8988T (cell line): ENCODE results near the gene PANK2.
"Not testable (repeated sequence)": the region's sequence is repeated elsewhere in the genome, so short reads cannot be mapped to it uniquely, and the experiment has no call there.

Experiments
- DNase-seq: peaks from one replicate; pipeline ENCODE4 v3.0.0; 2011

The PANK2 gene

GRCh38 chr20:3901706-3902440, 12.7 kb downstream of the PANK2 start:
- DNase-seq, result no peak

GRCh38 chr20:3902446-3902845, 13.3 kb downstream of the PANK2 start:
- no peak for DNase-seq

- no peak for DNase-seq
Measured at GRCh38 chr20:3904224-3904623, 15.0 kb downstream of the PANK2 start.

DNA sequence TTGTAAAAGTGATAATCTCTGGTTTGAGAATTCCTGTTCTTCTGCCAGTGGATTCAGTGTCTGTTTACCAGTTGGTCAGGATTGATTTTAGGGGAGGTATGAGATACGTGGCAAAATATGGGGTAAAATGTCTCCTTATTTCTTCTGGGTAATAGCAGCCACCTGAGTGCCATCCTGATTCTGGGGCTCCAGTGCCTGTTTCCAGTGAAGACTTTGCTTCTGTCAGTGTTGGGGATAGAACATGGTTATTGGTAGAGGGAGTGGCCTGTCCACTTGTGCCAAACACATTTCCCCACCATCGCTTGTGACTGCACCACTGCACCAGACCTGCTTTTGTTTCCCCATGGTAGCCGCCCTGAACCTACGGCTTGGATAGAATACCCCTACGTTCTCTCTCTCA, 15.7 kb downstream of the PANK2 start:
- DNase-seq, result no peak

DNA sequence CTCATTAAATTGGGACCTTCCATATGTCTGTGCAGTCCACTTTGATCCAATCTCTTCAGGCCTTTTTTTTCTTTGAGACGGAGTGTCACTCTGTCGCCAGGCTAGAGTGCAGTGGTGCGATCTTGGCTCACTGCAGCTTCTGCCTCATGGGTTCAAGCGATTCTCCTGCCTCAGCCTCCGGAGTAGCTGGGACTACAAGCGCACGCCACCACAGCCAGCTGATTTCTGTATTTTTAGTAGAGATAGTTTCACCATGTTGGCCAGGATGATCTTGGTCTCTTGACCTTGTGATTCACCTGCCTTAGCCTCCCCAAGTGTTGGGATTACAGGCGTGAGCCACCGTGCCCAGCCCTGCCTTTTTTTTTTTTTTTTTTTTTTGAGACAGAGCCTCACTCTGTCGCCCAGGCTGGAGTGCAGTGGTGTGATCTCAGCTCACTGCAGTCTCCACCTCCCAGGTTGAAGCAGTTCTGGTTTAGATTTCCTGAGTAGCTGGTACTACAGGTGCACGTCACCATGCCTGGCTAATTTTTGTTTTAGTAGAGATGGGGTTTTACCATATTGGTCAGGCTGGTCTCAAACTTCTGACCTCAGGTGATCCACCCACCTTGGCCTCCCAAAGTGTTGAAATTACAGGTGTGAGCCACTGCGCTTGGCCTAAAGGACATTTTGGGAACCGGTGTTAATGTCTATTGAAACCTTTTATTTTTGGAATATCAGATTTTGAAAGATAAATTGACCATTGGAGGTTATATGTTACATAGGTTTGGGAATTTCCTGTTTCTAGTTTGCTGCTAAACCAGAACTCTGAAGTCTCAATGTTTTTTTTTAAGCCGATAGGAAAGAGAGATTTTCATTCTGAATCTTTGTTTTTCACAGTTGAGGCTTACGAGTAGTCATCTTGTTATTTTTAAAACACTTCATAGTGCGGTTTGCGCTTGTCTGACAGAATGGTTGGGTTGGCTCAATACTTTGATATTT, 17.8 kb downstream of the PANK2 start:
- not testable (repeated sequence) for DNase-seq

DNA sequence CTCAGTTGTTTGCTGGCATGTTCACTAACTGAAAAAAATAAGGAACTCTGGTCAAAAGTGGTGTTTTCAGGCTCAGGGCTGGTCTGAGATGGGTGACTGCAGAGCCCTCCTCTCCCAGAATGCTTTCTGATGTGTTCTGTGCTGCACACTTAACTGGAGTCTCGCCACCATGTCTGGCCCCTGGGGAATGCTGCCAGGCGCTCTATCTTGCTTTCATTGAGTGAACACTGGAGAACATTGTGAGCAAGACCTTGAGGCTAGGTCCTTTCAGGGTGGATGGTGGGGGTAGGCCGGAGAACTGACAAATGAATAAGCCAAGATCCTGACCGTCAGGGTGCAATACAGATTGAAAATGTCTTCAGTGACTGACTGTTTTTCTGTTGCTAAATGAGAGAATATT, 19.5 kb downstream of the PANK2 start:
- DNase-seq, result no peak

DNA sequence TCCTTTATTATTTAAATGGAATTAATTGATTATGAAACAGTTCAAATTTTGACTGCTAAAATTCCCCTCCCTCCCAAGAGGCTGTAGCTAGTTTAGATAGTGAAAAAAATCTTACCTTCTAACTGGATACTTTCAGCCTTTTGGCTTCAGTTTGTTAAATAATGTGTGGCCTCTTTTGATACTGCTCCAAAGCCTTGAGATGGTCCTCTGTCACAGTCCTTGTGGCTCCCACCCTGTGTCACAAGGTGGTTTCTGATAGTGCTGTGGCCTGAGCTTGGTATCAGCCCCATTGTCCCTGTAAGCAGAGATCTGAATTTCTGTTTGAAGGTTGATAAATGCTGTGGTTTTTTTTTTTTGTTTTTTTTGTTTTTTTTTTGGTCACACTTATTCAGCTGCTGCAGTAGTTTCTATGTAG, 20.8 kb downstream of the PANK2 start:
- no peak for DNase-seq

- no peak for DNase-seq
Measured at GRCh38 chr20:3910853-3911252, 21.7 kb downstream of the PANK2 start.

- no peak for DNase-seq
Measured at GRCh38 chr20:3911956-3912355, 22.8 kb downstream of the PANK2 start.

DNA sequence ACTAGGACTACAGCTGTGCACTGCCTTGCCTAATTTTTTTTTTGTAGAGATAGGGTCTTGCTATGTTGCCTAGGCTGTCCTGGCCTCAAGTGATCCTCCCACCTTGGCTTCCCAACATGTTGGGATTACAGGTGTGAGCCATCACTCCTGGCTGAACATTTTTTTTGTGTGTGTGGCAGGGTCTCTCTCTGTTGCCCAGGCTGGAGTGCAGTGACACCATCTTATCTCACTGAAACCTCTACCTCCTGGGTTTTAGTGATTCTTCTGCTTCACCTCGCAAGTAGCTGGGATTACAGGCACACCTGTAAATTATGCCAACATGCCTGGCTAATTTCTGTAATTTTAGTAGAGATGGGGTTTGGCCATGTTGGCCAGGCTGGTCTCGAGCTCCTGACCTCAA, 25.3 kb downstream of the PANK2 start:
- DNase-seq, result no peak

- DNase-seq, result no peak
Measured at GRCh38 chr20:3915691-3916090, 26.5 kb downstream of the PANK2 start.

DNA sequence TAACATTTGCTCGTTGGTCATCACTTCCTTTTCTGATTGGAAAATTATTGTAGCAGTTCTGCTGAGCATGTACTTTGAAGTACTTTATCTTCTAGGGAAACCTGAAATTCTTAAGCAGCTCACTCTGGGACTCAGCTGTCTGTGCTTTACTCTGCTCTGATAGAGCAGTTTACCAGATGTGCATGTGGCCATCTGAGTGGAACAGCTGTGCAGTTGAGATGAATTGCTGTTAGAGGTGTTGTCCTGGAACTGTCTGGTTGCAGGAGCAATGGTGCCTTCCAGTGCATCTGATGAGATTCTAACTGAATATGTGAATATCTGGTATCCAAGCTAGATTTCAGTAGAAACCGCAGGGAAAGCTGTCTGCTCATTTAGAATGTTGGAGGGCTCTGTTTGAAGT, 27.2 kb downstream of the PANK2 start:
- no peak for DNase-seq

DNA sequence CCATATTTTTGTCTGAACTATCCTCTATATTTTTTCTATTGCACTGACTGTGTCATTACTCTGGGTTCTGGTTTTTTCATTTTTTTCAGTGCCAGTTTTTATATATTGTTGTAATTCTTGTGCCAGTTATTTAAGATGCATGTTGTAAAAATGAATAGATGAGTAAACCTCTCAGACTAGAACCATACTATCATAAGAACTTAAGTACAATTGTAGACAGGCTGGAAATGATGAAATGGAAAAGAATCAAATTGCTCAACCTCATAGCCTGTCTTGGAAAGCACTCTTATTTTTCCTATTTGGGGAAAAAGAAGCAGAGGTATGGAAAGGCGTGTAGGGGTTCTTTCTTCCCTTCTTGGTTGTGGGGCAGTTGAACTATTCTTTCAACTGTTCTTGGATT, 30.2 kb downstream of the PANK2 start:
- no peak for DNase-seq

- no peak for DNase-seq
Measured at GRCh38 chr20:3922223-3922982, 33.2 kb downstream of the PANK2 start.

- no peak for DNase-seq
Measured at GRCh38 chr20:3922983-3923339, 33.8 kb downstream of the PANK2 start.

GRCh38 chr20:3923818-3924217, 34.6 kb downstream of the PANK2 start:
- DNase-seq, result no peak

DNA sequence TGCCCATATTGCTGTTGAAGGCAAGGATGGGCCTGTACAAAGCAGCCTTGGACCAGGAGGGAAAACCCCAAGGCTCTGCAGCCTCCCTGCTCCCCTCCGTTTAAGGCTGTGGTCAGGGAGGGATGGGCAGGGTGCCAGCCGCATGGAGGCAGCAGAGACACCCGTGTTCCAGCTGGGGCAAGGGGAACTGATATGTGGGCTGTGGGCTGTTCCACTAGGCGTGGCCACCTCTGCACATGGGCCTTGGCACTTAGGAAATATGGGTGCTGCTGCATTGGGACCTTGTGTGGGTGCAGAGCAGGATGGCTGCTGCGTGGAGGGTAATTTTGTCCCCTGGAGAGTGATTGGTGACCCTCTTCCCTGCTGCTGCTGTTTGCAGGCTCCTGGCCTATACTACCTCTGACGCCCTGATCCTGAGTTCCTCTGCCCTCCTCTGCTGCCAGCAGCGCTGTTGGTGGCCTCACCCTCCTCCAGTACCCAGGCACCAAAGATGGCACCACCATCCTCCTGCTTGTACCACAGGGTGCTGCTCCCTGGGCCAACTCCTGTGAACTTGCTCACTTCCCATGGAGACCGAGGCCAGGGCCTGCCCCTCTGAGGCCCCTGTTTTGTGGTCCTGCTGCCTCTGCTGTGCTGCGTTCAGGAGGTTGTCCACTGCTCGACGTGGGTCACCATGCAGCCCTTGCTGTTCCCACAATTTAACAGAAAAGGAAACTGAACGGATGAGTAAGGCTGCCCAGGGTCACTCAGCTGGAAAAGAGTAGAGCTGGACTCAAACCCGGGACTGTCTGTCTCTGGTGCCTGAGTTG, 35.3 kb downstream of the PANK2 start:
- DNase-seq, result no peak

DNA sequence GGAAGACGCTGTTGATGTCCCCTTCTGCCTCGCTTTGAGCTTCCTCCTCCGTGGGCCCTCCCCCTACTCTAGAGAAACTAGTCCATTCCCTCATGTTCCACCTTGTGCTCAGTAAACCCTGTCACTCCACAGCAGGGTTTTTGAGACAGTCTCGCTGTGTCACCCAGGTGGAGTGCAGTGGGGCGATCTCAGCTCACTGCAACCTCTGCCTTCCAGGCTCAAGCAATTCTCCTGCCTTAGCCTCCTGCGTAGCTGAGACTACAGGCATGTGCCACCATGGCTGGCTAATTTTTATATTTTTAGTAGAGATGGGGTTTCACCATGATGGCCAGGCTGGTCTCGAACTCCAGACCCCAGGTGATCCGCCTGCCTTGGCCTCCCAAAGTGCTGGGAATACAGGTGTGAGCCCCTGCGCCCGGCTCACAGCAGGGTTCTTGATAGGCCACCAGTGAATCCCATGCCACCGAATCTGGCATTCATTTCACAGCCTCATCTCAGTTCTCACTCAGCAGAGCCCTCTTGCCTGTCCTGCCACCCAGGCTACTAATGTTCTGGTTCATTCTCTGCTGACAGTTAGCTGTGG, 36.0 kb downstream of the PANK2 start:
- no peak for DNase-seq

GRCh38 chr20:3925899-3926638, 36.9 kb downstream of the PANK2 start:
- DNase-seq, result no peak

DNA sequence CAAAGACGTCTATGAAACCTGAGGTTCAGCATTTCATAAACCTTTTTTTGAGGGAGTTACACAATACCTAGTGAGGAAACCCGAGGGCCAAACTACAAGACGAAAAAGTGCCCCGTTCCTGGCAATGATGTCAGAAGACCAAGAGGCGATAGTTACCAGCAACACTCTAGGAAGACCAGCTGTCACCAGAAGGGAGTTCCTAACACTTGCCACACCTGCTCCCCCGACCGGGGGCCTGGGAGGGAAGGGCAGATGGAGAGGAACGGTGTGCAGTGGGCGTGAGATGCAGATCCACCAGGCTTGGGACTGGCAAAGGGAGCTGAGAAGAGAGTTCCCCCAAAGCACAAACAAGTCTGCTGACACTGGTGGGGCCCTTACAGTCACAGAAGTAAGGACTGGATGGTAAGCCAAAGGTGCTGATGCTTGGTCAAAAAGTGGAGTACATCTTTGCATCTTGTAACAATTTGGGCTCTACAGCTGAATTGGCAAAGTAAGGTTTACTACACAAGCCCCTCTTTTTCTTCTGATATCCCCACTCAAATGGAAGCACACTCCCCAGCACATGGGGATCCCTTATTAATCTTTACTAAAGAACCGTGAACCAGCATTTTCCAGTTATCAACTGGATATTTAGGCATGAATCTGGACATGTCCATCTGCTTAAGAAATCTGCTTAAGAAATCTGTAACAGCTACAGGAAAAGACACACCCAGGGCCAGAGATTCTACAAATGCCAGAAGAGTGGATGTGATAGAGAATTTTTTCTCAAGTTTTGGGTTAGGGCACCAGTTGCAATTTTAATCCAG, 38.5 kb downstream of the PANK2 start:
- no peak for DNase-seq

DNA sequence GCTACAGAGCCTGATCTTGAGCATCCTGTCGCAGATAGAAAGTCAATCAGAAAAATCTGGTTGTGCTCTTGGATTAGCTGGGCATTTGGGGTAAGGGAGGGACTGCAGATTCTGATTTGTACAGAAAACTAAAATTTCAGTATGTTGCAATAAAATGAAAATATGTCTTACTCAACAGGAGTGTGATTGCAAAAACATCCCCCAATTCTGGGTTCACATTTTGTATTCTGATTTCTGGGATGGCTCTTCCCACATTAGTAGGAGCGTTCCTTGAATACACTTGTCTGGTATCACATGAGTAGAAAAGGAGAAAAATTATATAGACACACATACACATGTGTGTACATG, 40.5 kb downstream of the PANK2 start:
- no peak for DNase-seq
